Measurements from ENCODE around the gene RNF187.

The RNF187 gene

DNA sequence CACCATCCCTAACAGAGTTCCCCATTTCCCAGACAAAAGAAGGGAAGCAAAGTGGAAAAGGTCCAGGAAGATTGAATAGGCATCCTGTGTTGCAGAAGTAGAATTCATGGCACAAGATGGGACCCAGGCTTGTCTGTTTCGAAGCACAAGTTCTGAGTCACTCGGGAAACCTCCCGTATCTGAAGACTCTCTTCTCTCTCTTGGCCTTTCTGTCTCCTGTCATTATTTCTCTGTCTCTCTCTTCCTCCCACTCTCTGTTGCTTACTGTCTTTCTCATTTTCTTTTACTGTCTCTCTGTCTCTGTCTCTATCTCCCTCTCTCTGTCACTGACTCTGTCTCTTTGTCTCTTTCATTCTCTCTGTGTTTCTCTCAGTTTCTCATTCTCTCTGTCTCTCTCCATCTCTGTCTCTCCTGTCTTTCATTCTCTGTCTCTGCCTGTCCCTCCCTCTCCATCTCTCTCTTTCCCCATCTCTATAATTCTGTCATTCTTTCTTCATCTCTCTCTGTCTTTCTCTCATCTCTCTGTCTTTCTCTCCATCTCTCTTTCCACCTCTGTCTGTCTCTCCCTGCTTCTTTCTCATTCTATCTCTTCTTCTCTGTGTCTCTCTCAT, 23.7 kb downstream of the RNF187 start:
- no peak for DNase-seq (ENCODE audit: low read depth)

DNA sequence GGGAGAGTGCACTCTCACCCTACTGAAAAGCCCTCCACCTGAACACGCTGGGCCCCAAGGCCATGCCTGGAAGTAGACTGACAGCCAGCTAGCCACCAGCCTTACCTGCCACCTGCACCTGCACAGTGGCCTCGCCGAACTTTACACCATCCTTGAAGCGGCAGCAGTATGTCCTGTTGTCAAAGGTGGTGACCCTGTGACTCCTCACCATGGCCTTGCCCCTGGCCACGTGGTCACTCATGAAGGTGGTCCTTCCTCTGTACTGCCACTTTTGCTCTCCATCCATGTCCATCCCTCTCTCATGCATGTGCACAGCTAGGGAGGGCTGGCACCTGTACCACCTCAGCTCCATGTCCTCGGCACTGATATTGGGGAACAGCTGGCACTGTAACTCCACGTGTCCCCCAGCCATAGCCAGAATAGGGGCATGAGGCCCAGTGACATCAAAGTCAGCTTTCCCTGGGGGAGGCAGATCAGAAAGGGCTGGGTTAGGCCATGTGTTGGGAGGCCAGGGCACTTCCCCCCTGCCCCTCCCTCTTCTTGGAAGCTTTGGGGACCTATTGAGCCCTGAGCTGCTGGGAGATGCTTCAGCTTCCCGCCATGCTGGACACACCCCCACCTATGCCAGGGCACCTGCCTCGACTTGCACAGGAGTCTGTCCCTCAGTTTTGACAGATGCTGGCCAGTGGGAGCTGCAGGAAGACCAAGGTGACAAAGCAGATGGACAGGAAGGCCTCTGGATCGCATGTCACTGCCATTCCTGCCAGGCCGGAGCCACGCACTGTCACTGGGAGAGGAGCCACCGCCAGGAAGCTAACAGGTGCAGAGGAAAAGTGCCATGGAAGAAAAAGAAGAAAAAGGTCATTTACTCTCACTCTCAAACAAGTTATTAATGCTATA, 24.6 kb downstream of the RNF187 start:
- no peak for DNase-seq (ENCODE audit: low read depth)

DNA sequence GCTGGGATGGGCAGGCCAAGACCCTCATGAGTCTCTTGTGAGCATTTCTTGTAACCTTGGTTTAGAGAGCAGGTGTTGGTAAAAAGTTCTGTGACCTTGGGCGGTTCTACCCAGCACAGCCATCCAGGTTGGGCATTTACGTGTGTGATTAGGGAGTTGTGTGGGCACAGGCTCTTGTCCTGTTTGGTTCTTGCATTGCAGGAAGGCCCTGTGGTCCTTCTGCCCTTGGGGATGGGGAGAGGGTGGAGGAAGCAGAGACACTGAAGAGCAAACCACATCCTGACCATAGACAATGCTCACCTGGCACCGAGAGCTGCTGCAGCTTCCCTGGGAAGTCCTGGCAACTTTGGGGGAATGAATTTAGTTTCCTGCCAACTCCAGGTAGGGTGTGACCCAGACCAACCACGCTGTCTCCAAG, 25.6 kb downstream of the RNF187 start:
- DNase-seq (ENCODE audit: low read depth): no peak

DNA sequence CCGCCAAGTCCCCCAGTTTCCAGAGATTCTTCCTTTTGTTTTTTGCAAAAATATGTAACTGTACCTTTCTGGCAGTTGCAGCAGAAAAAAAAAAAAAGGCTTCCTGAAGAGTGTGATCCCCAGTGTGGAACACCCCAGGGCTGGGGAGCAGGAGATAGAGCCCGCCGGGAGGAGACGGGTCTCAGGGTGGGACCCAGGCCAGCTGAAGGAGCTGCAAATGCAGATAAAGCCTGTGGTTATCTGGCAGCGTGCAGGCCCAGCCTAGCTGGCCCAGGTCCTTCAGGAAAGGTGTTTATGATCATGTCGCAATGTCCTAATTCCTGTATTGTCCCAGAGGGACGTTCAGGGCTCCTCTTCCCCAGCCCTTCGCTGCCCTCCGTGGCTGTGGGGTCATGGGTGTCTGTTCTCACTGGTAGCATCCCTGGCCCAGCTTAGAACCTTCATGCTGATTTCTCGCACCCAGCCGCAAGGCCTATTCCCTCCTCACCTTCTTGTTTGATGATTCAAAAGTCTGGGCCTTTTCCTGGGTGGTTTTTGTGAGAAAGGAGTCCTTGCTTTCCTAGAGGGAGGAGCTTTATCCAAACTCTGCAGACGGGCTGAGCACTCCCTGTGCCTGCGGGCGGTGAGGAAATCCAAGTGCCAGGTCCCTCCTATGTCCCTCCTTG, 26.2 kb downstream of the RNF187 start:
- DNase-seq (ENCODE audit: low read depth): no peak

DNA sequence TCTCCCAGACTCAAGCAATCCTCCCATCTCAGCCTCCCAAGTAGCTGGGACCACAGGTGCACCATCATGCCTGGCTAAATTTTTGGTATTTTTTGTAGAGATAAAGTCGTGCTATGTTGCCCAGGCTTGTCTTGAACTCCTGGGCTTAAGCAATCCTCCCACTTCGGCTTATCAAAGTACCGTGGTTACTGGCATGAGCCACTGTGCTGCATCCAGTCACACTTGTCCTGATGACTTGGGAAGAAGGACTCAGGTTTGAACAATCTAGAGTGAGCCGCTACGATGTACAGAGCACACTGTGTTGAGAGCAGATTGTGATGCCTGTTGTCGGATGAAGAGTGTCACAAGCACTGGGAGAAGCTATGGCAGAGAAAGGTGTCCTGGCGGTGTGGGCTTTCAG, 27.2 kb downstream of the RNF187 start:
- DNase-seq (ENCODE audit: low read depth): no peak

DNA sequence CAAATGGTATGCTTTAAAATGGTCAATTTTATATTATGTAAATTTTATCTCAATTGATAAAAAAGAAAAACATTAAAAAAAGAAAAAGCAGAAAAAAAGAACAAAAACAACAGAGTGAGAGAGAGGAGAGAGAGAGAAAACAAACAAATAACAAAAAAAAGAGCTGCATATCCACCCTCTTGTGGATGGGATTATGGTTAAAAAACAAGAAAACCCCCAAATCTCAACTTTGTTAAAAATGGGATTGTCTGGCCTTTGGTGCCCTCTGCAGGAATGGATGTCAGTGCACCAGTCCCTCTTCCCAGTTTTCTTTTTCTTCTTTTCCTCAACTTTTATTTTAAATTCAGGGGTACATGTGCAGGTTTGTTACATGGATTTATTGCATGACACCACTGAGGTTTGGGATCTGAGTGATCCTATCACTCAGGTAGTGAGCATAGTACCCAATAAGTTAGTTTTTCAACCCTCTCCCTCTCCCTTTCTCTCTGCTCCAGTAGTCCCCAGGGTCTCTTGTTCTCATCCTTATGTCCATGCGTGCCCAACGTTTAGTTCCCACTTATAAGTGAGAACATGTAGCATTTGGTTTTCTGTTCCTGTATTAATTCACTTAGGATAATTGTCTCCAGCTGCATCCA, 28.1 kb downstream of the RNF187 start:
- DNase-seq (ENCODE audit: low read depth): peak; percentile 7

DNA sequence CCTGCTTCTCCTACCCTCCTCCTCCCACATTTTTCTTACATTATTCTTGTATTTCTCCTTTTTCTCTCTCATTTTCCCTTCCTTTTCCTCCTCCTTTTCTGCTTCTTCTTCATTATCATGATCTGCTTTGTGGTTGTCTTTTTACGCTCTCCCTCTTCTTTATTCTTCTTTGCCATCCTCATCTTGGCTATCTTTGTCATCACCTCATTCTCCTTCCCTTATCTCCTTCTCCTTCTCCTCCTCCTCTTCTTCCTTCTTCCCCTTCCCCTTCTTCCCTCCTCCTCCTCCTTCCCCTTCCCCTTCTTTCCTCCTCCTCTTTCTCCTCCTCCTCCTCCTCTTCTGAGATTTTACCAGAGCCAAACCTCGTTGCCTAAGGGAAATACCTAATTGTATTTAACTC, 30.5 kb downstream of the RNF187 start:
- no peak for DNase-seq (ENCODE audit: low read depth)

DNA sequence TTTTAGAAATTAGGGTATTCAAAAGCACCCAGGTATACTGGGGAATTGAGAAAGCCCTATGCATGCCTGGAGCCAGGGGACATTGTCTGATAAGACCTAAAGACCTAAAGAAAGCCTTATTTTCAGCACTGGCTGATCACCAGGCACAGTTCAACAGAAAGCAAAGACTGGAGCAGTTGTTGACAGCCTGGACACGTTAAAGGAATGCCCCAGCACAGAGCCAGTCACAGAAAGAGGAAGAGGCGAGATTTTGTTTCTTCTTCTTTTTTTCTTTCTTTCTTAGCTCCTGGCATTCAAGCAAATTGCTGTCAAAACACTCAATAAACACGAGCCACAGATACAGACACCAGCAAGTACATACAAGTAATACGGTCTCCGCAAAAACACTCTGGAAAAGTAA, 40.4 kb downstream of the RNF187 start:
- no peak for DNase-seq (ENCODE audit: low read depth)

DNA sequence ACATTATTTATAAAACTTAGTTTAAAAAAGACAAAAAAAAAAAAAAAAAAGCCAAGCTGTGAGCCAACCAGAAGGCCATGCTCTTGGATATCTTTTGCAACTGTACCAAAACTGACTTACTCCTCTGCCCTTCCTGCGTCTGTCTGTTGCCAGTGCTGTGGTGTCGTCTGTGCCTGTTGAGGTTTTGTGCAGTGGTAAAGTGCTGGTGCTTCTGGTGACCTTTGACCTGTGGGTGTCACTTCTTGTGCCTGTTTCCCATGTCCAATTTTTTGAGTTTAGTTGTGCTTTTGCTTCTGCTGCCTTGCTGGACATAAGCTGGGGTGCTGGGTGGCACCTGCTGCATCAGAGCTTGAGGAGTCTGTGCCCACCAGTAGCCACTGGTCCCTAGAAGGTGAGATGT, 41.4 kb downstream of the RNF187 start:
- DNase-seq (ENCODE audit: low read depth): no peak

DNA sequence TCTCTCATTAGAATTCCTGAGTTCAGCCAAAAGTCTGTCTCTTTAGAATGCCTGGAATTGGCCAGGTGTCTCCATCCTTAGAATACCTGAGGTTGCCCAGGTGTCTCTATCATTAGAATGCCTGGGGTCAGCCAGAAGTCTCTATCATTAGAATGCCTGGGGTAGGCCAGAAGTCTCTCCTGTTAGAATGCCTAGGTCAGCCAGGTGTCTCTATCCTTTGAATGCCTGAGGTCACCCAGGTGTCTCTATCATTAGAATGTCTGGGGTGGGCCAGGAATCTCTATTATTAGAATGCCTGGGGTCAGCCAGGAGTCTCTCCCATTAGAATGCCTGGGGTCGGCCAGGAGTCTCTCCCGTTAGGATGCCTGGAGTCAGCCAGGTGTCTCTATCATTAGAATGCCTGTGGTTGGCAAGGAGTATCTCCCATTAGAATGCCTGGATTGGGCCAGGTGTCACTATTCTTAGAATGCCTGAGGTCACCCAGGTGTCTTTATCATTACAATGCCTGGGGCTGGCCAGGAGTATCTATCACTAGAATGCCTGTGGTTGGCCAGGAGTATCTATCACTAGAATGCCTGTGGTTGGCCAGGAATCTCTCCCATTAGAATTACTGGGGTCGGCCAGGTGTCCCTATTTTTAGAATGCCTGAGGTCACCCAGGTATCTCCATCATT, 43.0 kb downstream of the RNF187 start:
- no peak for DNase-seq (ENCODE audit: low read depth)

DNA sequence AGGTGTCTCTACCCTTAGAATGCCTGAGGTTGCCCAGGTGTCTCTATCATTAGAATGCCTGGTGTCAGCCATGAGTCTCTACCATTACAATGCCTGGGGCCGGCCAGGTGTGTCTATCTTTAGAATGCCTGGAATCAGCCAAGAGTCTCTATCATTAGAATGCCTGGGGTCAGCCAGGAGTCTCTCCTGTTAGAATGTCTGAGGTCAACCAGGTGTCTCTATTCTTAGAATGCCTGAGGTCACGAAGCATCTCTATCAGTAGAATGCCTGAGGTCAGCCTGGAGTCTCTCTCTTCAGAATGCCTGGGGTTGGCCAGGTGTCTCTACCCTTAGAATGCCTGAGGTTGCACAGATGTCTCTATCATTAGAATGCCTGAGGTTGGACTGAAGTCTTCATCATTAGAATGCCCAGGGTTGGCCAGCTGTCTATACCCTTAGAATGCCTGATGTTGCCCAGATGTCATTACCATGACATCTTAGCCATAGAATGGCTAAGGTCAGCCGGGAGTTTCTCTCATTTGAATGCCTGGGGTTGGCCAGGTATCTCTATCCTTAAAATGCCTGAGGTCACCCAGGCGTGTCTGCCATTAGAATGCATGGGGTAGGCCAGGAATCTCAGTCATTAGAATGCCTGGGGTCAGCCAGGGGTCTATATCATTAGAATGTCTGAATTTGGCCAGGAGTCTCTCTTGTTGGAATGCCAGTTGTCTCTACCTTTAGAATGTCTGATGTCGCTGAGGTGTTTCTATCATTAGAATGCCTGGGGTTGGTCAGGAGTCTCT, 44.0 kb downstream of the RNF187 start:
- no peak for DNase-seq (ENCODE audit: low read depth)

DNA sequence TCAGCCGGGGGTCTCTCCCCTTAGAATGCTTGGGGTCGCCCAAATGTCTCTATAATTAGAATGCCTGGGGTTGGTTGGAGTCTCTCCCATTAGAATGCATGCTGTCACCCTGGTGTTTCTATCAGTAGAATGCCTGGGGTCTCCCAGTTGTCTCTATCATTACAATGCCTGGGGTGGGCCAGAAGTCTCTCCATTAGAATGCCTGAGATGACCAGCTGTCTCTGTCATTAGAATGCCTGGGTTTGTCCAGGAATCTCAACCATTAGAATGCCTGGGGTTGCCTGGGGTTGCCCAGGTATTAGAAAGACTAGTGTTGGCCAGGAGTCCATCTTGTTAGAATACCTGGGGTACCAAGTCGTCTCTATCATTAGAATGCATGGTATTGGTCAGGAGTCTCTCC, 51.6 kb downstream of the RNF187 start:
- DNase-seq (ENCODE audit: low read depth): no peak

DNA sequence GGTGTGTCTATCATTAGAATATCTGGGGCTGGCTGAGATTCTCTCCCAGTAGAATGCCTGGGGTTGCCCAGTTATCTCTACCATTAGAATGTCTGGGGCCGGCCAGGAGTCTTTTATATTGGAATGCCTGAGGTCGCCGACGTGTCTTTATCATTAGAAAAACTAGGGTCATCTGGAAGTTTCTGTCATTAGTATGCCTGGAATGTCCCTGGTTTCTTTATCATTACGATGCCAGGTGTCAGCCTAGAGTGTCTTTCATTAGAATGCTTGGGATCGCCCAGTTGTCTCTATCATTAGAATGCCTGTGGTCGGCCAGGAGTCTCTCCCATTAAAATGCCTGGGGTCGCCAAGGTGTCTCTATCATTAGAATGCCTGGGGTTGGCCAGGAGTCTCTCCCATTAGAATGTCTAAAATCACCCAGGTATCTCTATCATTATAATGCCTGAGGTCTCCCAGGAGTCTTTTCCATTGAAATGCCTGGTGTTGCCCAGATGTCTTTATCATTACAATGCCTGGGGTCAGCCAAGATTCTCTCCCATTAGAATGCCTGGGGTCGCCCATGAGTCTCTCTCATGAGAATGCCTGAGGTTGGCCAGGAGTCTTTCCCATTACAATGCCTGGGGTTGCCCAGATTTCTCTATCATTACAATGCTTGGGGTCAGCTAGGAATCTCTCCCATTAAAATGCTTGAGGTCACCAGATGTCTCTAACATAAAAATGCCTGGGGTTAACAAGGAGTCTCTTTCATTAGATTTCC, 53.2 kb downstream of the RNF187 start:
- DNase-seq (ENCODE audit: low read depth): no peak

DNA sequence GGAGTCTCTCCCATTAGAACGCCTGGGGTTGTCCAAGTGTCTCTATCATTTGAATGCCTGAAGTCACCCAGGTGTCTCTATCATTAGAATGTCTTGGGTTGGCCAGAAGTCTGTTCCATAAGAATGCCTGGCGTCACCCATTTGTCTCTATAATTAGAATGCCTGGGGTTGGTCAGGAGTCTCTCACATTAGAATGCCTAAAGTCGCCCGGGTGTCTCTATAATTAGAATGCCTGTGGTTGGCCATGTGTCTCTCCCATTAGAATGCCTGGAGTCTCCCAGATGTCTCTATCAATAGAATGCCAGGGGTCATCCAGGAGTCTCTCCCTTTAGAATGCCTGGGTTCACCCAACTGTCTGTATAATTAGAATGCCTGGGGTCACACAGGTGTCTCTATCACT, 54.5 kb downstream of the RNF187 start:
- DNase-seq (ENCODE audit: low read depth): no peak

DNA sequence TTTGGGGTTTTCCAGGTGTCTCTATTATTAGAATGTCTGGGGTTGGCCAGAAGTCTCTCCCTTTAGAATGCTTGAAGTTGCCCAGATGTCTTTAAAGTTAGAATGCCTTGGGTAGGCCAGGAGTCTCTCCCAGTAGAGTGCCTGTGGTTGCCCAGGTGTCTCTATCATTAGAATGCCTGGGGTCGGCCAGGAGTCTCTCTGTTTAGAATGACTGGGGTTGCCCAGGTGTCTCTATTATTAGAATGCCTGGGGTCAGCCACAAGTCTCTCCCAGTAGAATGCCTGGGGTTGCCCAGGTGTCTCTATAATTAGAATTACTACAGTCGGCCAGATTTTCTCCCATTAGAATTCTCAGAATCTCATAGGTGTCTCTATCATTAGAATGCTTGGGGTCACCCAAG, 55.2 kb downstream of the RNF187 start:
- DNase-seq (ENCODE audit: low read depth): no peak

DNA sequence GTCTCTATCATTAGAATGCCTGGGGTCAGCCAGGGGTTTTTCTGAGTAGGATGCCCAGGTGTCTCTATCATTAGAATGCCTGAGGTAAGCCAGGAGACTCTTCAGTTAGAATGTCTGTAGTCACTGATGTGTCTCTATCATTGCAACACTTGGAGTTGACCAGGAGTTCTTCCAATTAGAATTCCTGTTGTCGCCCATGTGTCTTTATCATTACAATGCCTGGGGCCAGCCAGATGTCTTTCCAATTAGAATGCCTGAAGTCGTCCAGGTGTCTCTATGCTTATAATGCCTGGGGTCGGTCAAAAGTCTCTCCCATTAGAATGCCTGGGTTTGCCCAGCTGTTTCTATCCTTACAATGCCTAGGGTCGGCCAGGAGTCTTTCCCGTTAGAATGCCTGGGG, 55.8 kb downstream of the RNF187 start:
- no peak for DNase-seq (ENCODE audit: low read depth)

DNA sequence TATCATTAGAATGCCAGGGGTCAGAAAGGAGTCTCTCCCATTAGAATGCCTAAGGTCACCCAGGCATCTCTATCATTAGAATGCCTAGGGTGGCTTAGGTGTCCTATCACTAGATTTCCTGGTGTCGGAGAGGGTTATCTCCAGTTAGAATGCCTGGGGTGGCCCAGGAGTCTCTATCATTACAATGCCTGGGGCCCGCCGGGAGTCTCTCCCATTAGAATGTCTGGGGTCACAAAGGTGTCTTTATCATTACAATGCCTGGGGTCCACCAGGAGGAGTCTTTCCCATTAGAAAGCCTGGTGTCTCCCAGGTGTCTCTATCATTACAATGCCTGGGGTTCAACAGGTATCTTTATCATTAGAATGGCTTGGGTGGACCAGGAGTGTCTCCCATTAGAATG, 56.2 kb downstream of the RNF187 start:
- DNase-seq (ENCODE audit: low read depth): no peak

DNA sequence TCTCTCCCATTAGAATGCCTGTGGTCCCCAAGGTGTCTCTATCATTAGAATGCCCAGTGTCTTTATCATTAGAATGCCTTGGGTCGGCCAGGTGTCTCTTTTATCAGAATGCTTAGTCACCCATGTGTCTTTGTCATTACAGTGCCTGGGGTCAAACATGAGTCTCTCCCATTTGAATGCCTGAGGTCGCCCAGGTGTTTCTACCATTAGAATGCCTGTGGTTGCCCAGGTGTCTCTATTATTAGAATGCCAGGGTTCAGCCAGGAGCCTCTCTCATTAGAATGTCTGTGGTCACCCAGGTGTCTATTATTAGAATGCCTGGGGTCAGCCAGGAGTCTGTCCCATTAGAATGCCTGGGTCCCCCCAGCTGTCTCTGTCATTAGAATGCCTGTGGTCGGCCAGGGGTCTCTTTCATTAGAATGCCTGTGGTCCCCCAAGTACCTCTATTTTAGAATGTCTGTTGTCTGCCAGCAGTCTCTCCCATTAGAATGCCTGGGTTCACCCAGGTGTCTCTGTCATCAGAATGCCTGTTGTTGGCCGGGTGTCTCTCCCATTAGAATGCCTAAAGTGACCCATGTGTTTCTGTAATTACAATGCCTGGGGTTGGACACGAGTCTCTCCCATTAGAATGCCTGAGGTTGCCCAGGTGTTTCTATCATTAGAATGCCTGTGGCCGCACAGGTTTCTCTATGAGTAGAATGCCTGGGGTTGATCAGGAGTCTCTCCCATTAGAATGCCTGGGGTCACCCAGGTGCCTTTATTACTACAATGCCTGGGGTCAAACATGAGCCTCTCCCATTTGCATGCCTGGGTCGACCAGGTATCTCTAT, 57.1 kb downstream of the RNF187 start:
- no peak for DNase-seq (ENCODE audit: low read depth)

DNA sequence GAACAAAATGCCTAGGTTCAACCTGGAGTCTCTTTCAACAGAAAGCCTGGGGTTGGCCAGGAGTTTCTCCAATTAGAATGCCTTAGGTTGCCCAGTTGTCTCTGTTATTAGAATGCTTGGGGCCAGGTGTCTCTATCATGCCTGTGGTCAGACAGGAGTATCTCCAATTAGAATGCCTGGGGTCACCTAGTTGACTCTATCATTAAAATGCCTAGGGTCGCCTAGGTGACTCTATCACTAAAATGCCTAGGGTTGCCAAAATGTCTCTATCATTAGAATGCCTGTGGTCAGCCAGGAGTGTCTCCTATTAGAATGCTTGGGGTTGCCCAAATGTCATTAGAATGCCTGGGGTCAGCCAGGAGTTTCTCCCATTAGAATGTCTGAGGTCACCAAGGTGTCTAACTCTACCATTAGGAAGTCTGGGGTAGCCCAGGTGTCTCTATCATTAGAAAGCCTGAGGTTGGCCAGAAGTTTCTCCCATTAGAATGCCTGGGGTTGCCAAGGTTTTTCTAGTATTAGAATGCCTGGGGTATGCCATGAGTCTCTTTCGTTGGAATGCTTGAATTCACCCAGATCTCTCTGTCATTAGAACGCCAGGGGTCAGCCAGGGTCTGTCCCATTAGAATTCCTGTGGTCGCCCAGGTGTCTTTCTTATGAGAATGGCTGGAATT, 57.9 kb downstream of the RNF187 start:
- no peak for DNase-seq (ENCODE audit: low read depth)
